ENCODE measurements around the gene ALS2CL.
"Not testable (repeated sequence)": the region's sequence is repeated elsewhere in the genome, so short reads cannot be mapped to it uniquely, and the experiment has no call there.

Gene ALS2CL

DNA sequence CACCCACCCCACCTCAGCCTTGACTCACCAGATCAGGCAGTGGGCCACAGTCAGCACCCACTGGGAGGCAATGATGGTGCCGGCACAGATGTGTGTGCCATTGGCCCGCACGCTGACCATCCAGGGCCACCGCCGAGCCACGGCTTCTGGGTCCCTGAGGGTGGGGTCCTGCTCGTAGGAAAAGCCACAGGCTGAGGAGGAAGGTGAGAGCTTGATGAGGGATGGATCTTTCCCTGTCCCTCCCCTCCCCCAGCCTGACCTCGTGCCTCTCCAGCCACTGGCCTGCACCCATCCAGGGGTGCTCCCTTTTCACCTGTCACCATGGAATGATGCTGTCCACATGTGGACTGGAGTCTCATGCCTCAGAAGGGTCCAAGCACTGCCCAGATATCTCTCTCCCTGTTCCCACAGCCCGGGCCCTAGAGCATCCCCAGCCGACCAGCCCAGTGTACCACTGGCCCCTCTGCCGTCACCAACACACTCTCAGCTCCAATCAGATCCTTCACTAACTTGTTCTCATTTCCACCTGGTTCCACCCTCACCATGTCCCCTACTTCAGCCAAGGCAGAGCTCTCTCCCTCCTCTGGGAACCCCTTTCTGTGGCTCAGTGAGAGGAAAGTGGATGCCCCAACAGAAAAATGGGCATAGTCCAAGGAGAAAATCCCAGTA lies 22.2 kb upstream of the ALS2CL start:
- no peak for DNase-seq (ENCODE audit: low read depth in 3 of 3)

DNA sequence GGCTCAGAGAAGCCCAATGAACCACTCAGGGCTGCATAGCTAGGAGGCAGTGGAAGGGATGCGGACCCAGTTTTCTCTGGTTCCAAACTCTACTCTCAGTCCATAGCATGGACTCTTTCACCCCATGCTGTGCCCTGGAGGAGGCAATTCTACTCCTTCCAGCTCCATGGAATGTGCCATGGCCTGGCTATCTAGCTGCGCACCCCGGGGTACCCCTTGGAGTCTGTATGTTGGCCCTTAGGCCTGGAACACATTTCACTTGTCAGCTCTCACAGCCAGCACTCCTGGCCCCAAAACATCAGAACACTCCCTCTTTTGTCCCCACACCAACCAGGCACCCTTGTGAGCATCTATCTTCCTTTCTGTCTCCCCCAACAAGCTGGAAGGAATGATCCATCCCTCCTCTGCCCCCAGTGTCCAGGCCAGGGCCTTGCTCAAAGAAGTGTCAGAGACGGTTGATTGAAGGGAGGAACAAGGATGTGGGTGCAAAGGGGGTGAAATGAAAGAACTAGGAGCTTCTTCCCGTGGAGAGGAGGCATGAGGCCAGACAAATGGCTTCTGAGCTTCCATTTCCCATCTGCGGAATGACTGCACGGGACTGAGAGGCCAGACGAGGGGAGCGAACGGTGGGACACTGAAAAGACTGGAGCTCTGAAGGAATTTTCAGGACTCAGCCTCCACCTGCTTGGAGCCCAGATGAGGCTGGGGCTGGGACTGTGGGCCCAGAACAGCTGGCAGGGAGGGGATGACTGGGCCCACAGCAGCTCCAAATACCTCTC lies 21.4 kb upstream of the ALS2CL start:
- DNase-seq (ENCODE audit: low read depth in 3 of 3), result no peak

DNA sequence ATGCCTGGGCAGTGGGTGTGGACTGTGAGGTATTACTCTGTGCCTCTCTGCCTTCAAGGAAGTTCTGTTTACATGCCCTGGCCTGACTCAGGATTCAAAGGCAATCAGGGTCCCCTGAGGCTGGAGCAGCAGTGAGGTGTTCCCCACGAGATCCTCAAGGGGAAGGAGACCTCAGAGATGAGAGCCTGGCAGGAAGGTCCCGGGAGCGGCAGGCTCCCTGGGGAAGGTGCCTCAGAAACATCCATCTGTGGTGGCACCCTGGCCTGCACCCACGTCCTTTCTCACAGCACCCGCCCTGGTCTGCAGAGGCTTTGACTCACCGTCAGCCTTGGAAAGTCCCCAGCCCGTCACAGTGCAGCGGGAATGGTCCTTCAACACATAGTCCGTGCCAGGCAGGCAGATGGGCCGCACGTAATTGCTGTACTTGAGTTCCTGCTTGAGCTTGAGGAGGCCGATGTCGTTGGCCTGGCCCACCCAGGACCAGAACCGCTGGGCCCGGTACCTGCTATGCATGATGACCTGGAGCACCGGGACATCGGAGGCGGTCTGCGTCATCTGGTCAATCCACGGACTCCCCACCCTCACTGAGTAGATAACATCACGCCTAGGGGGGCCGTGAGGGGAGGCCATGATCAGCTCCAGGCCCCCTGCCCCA lies 20.5 kb upstream of the ALS2CL start:
- no peak for DNase-seq (ENCODE audit: low read depth in 3 of 3)

DNA sequence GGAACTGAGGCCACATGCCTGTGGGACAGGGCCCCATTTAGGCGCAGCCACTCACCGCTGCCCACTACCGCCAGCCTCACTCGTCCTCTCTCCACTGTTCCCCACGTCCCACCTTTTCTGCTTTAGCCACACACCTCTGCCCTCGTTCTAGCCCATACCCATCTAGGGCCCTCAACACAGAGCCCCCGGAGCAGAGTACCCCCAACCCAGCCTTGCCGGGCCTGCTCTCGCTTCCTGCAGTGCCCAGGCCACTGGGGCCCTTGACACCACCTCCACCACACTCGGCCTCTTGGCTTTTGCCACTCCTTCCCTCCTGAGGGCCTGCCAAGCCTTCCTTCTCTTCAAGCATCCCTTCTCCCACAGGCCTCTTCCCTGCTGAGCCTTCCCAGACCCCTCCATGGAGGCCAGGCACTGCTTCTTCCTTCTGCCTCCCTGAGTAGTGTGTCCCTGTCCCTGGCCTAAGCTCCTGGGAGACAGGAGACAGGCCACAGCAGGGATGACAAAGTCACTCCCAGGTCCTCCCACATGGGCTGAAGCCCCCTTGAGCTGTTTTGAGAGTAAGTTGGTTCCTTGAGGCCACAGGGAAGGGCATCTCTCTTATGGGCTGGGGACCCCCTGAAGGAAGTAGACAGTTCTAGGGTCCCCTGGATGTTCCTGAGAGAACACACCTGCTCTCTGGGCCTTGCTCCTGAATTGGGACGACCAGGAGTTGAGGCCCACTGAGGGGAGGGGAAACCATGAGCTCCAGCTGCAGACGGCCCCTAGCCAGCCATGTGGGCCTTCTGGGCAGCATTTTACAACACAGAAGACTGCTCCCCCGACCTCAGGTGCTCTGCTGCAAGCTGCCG lies 19.8 kb upstream of the ALS2CL start:
- DNase-seq (ENCODE audit: low read depth in 3 of 3), result no peak

DNA sequence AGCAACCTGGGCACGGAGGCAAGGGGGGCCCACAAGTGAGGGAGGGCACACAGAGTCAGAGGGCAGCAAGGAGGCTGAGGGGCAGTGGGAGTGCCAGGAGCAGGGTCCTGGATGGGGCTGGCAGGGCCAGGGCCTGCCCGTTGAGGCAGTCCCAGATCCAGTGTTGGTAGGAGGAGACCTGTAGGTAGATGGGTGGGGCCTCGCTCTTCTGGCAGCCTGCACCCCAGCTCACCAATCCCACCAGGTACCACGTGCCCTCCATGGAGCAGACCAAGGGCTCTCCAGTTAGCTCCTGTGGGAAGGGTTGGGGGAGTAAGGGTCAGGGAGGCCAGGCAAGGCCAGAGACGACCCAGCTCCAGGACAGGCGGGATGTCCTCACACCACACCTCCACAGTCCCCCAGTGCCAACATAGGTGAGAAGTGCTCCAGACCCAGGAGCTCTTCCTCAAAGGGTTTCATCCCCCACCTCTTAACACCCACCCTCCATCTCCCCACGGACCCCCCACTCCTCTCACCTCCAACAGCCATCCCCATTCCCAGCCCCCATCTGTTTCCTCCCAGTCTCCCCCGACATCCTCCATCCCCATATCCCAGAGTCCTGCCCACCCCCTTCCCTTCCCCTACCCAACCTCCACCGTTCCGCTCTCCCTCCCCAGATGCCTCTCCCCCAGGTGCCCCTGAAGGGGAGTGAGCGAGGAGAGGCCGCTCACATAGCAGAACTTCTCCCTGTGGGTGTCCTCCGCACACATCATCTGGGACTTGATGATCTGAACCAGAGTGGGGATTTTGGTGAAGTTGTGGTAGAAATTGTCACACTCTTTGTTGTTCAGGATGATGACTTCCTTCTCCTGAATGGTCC lies 18.9 kb upstream of the ALS2CL start:
- DNase-seq (ENCODE audit: low read depth in 3 of 3), result no peak

DNA sequence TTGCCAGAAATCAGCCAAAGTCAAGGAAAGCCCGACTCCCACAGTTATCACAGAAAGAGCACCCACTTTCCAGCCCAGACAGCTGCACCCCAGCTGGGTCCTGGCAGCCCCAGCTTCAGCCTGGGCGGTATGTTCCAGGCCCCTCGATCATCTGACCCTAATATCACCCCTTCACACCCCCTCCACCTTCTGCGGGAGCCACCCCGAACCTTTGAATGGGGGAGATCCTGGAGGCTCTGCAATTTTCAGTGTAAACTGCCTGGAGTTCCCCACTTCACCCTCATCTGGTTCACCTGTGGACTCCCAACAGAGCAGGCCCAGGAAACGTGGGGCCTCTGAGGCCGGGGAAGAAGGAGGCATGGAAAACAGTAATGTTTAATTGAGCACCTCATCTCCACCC lies 18.3 kb upstream of the ALS2CL start:
- DNase-seq (ENCODE audit: low read depth in 3 of 3), result no peak

DNA sequence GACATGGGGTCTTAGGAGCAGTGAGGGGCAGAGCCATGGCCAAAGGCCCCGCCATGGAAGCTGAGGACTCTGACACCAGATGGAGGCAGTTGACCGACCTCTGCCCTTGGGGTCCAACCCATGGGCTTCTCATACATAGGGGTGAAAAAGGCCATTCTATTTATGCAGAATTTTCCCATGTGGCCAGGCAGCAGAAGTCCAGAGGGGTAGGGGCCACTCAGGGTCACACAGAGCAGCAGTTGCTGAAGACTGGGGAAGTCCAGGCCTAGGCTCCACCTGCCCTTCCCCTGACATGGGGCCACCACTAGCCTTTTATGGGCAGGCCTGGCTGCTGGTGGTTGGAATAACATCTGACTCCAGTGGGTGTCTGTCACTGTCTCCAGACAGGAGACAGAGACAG lies 17.8 kb upstream of the ALS2CL start:
- no peak for DNase-seq (ENCODE audit: low read depth in 3 of 3)

DNA sequence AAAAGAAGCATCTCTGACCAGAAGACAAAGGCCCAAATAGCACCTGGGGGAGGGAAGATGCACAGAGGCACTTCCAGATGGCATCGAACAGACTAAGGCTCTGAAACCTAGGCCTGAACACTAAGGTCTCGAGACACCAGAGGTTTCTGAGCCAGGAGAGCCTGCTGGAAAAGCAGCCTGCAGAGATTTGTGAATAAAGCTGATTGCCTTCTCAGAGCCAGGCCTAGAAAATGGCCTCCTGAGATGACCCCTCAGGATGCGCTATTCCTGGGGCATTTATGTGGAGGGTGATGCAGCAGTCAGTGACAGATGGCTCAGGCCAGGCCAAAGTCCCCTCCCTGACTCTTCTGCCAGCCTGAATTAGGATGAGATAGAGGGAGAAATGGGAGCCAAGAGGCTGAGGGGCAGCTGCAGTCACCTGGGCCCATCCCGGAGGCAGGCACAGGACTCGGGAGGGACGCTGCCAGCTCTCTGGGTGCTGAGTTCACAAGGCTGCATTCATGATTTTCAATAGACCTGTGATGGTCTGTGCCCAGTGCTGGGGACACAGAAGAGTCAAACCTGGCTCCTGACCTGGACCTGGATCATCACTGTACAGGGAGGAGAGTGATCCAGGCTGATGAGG lies 17.3 kb upstream of the ALS2CL start:
- no peak for DNase-seq (ENCODE audit: low read depth in 3 of 3)

DNA sequence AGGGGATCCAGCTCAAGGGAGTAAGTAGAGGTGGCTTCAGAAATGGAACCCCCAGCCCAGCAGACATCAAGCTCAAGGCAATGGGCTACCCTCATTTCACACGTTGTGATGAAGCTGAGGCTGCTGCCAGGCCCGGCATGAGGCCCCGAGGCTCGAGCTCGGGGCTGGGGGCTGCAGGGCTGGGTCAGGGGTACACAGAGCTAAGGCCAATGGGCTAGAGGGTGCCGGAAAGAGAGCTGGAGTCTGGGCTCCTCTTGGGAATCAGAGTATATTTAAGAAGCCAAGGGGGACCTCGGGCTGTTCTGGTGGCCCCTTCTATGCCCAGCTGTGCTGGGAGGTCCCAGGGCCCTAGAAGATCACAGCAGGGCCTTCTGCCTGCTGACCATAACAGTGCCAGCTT lies 16.8 kb upstream of the ALS2CL start:
- DNase-seq (ENCODE audit: low read depth in 3 of 3), result no peak

DNA sequence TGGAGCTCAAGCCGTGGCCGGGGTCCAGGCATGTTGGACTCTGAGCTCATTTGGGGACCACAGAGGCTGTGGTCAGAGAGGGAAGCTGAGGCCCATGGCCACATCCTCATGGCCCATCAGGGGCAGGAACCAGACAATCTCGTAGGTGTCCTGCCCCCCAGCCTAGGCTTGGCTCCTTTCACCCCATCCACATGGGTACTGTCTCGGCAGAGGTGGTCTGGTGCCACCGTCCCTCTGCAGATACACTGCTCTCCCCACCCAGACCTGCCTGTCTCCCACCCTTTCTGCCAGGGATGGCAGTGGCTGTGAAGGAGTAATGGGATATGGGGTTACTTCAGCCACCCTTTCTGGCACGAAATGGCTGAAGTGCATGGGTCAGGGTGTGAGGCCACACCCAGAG lies 16.2 kb upstream of the ALS2CL start:
- DNase-seq (ENCODE audit: low read depth in 3 of 3), result no peak

DNA sequence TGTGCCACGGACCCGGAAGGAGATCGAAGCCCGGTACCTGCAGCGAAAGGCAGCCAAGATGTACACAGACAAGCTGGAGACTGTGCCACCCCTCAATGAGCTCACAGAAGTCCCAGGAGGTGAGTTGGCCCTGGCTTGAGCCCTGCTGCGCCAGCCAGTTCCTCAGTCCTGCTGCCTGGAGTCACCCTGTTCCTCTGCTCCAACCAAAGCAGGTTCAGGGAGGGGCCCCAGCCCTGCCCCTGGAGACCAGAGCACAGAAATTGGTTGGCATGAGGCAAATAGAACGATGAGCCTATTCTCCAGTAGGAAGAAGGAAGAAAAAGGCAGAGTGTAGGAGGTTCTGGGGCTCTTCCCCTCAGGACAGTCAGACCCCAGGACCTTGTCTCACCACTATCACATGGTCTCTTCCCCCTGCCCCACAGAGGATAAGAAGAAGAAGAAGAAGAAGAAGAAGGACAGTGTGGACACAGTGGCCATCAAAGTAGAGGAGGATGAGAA lies 15.7 kb upstream of the ALS2CL start:
- DNase-seq (ENCODE audit: low read depth in 3 of 3), result no peak

DNA sequence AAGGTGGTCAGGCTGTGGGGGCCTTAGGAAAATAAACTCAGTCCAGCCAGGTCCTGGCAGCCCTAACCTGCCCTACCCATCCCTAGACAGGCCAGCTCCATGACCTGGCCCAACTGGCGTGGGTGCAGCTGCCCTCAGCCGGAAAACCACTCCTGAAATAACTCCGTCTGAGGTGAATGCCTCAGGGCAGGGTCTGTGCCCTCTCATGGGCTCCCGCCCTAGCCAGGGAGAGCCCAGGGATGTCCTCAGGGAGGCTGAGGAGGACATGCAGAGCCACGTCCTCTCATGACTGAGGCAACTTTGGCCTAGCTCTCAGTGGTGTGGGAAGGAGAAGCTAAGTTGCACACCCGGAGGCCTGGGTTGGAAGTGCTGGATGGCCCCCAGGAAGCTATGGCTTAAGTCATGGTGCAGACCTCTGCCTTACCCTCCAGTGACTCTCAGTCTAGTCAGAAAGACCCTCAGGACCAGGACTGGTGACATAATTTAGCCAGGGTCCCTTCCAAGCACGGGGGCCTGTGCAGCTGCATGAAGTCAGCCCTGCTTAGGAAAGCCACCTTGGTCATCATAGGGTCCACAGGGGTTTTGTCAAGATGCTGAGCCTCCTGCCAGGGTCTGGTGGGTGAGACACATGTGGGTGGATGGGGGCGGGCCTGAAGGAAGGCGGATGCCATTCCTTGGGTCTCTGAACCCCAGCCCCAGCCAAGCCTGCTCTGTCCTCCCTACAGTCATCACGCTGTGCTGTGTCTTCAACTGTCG lies 15.1 kb upstream of the ALS2CL start:
- no peak for DNase-seq (ENCODE audit: low read depth in 3 of 3)

DNA sequence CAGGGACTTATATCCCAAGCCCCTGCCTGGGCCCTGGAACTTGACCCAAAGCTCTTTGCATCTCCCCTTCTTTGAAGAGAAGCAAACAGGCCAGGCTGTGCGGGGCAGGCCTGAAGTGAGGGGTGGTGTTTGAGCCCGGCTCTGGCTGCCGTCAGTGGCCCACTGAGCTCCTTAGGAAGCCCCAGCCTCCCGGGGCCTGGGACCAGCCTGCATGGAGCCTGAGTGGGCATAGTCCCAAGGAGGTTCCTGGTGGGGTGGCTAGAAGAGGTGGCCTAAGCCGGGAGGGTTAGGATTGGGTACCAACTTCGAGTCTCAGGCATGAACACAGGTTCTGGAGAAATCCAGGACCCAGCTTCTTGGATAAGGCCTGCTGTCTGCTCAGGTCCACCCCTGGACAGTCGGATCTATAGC lies 14.1 kb upstream of the ALS2CL start:
- no peak for DNase-seq (ENCODE audit: low read depth in 3 of 3)

DNA sequence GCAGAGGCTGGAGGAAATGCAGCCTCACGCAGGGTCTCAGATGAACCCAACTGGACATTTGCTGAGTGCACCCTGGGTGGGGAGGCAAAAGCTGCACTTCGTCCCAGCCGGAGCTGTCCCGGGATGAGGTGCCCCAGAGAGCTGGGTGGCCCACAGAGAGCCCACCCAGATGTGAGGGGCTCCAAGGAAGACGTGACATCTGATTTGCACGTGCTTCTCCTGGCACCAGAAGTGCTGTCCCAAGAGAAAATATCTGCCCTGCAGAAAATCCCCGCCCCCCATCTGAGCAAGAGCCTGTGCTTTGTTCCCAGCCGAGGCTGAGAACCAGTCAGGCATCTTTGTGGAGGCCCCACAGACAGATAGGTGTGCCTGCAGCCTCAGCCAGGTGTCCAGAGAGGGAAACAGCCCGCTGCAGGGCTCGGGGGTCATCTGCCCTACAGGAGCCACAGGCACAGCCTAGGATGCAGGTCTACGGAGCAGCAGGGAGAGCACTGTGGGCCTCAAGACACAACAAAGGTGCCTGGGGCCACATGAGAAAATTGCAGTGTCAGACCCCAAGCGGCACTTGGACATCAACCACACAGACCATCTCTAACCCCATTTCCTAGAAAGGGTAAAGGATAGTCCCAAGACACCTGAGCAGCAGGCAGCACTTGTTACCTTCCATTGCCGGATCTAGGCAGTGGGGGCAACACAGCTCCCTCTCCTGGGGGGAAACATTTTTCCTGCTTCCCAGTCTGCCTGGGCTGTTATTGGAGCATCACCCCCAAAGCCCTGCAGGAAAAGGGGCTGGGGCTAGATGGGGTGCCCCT lies 13.5 kb upstream of the ALS2CL start:
- no peak for DNase-seq (ENCODE audit: low read depth in 3 of 3)

DNA sequence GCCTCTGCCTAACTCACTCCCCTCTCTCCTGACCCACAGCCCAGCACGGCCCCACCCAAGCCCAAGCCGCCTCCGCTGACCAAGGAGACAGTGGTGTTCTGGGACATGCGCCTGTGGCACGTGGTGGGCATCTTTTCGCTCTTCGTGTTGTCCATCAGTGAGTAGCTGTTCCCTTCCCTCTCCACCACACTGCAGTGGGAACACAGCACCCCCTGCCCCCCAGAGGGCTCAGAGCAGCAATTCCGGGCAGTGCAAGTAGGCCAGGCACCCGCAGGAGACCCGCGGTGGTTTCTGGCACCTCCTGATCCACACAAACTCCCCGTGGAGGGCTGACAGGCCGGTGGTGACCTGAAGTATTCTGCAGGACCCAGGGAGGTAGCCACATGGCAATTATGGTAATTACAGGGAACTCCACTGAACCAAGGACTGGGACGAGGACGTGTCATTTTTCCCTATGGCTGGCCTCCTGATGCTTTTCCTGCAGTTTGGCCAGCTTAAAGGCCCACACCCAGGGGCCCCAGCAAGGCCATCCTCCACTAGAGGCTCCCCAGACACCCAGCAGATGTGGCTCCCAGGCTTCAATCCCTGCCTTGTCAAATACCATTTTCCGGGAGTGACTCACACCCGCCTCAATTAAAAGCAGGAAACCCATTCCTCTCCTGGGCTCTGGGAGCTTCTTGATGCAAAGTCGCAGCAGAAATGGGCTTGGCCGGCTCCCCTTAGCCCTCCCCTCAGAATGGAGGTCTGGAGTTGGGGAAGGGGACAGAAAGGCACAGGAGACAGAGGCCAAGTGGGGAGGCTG lies 12.5 kb upstream of the ALS2CL start:
- DNase-seq (ENCODE audit: low read depth in 3 of 3), result no peak

DNA sequence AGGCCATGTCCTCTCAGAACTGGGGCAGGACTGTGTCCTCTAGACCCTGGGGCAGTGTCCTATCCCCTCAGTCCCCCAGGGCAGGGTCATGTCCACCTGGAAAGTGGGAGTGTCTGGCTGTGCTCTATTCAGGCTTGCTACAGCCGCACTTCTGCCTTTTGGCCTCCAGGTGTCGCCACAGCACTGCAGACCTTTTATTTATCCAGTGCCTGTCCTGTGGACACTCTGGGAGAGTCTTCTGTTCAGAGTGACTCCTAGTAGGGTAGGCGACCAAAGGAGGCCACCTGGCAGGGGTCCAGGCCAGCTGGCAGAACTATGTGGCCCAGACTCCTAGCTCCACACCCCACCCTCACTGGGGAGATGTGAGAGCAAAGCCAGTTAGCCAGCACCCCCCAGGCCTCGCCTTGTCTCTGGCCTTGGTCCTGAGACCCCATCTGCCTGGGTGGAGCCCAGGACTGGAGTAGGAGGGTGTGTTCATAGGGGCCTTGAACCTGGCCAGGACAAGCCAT lies 11.6 kb upstream of the ALS2CL start:
- DNase-seq (ENCODE audit: low read depth in 3 of 3), result peak in 2 of 3 donors; percentile 51 to 52

DNA sequence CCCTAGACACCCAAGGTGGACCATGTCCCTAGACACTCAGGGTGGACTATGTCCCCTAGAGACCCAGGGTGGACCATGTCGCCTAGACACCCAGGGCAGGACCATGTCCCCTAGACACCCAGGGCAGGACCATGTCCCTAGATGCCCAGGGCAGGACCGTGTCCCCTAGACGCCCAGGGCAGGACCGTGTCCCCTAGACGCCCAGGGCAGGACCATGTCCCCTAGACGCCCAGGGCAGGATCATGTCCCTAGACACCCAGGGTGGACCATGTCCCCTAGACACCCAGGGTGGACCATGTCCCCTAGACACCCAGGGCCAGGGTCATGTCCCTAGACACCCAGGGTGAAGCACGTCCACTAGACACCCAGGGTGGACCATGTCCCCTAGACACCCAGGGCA lies 10.9 kb upstream of the ALS2CL start:
- DNase-seq (ENCODE audit: low read depth in 3 of 3), result not testable (repeated sequence)

DNA sequence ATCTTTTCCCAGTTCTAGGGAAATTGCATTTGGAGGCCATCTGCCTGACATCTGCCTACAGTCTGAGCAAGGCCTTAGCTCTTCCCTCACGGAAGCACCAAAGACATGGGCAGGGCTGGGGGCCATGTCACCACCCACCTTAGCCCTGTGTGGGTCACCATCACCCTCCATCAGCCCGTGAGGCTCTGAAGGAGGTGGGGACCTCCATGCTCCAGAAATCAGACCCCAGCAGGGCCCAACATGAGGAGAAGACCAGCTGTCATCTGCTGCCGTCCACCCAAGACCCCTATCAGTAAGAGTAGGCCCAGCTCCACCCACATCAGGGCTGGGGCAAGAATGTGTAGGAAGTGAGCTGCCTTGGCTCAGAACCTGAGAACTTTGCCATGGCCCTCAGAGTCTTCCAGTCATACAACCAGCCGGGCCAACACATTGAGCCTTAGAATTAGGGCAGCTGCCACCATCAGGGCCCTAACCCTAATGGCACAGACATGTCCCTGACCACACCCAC lies 9.6 kb upstream of the ALS2CL start:
- DNase-seq (ENCODE audit: low read depth in 3 of 3), result no peak

All from stimulated activated CD4-positive, alpha-beta T cell treated with anti-CD3 and anti-CD28 coated beads, TNF-alpha, amount 100 ng/mL, for 48 hours (primary cell).